Heart left ventricle (tissue), 13 donors: ENCODE data around the gene TMEM80.

ENCODE experiments used
- CTCF ChIP-seq, 12 donors: fragments of 200-600 bp; sonication (generic) in 4 of 12; IDR thresholded peaks; one replicate each; pipeline versions ENCODE4 v1.5.0 to v1.8.0; 2018 to 2022; ENCODE audit warnings: antibody characterized with exemption in 12 of 12, mild to moderate bottlenecking in 5 of 12
- POLR2A ChIP-seq, 2 donors: fragments of 450-650 bp; IDR thresholded peaks; one replicate each; pipeline ENCODE4 v1.6.1; 2017; ENCODE audit warnings: antibody characterized with exemption in 2 of 2, mild to moderate bottlenecking in 2 of 2, moderate library complexity in 2 of 2
- donor health status: ischemic (EF 13 %, LVEDD 7.1; RV severe dilation, severe dysfunction).
- donor health status: DM: no; HTN: yes; CAD: no.
- donor health status: DM: no; HTN: no; CAD: no.
- donor health status: ischemic (EF 25% LVEDD 6.9; RV normal size, moderate dysfunction).
- donor health status: ischemic (EF 25% LVEDD 5.7; RV mildly dilated, moderate dysfunction).
- donor health status: ischemic (EF 35%, LVEDD 5.7; RV mildly dilated, moderate dysfunction).
- donor health status: nonischemic (EF 11% LVEDD 7.7; RV severe dilation, severe dysfunction).
- donor health status: DM: yes; HTN: yes; CAD: no.
- donor health status: PGD.
- donor health status: ischemic (EF 29% LVEDD 5.4; RV normal size, mild dysfunction).
- donor health status: nonischemic (EF 23%, LVEDD 6.1; RV moderate dilation, normal function).

GRCh38 chr11:687751-688150 lies 7.9 kb upstream of the TMEM80 start:
- TF ChIP-seq POLR2A (IDR thresholded peaks at IDR 0.05) (no peak), CTCF (IDR thresholded peaks at IDR 0.05) (no peak)
